GM18858 (cell line): ENCODE data around the gene GASK1A.

ENCODE experiments used
- ATAC-seq: cut with Tn5 transposase; IDR thresholded peaks from one replicate; pipeline ENCODE4 v1.9.1; 2021; ENCODE audit not compliant: unreplicated experiment

The GASK1A gene

GRCh38 chr3:42982645-42983412, 3.7 kb downstream of the GASK1A start:
- no peak for ATAC-seq

- no peak for ATAC-seq
Observed at GRCh38 chr3:42983927-42984326, 4.8 kb downstream of the GASK1A start.

DNA sequence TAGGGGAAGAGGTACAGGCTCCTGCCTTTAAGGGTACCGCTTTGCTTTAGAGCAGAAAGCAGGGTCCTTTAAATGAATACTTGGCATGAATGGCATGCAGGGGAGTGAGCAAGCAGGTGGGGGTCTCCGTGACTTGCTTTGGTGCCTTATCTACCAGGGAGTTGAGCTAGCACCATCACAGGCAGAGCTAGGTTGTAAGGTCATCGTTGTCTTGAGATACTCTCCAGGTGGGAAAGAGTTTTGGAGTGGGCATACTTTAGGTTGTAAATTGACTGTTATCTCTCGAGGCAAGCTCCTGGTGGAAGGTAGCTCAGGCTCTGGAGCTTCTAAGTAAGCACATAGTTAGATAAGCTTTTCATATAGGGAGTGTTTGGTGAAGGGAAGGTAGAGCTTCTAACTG, 5.6 kb downstream of the GASK1A start:
- no peak for ATAC-seq

DNA sequence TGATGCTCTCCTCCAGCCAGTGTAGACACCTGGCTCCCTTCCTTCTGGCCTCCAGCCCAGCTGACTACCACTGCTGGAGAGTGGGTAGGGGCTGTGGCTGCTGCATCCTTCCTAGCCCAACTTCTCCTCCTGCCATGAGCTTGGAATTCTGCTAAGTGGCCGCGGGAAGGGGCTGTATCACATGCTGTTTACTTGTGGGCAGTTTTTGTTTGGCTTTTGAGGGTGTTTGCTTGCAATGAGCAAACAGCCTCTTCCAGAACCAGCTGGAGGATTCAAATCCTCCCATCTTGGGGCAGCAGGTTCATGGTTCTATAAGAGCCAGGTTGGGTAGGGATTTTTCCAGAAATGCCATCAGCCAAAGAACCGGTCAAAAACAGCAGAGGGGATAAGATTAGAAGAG, 9.0 kb downstream of the GASK1A start:
- ATAC-seq: no peak

- no peak for ATAC-seq
Observed at GRCh38 chr3:42988566-42988965, 9.5 kb downstream of the GASK1A start.

GRCh38 chr3:42991341-42992315, 12.5 kb downstream of the GASK1A start:
- ATAC-seq: no peak

GRCh38 chr3:42994595-42994994, 15.5 kb downstream of the GASK1A start:
- no peak for ATAC-seq

- no peak for ATAC-seq
Observed at GRCh38 chr3:42996021-42996420, 16.9 kb downstream of the GASK1A start.

- no peak for ATAC-seq
Observed at GRCh38 chr3:42996633-42997075, 17.5 kb downstream of the GASK1A start.

DNA sequence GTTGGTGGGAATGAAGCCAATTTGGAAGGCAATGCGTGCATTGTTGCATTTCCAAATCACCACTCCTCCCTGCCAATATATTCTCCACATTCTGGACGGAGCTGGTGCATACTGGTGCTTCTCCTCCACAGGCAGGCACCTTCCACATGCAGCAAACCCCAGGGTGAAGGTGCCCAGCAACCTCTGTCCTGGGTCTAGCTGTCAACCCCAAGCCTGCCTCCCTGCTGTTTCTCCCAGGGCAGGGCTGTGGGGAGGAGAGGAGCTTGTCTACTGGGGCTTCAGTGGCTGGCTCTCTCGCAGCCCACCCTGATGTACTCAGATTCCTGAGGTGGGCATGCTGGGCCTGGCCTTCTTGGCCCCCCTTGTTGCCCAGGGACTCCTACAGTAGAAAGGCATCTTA, 20.1 kb downstream of the GASK1A start:
- ATAC-seq: no peak

GRCh38 chr3:42999632-43000031, 20.5 kb downstream of the GASK1A start:
- no peak for ATAC-seq

GRCh38 chr3:43000387-43000786, 21.3 kb downstream of the GASK1A start:
- ATAC-seq: no peak

- ATAC-seq: no peak
Observed at GRCh38 chr3:43001094-43001553, 22.0 kb downstream of the GASK1A start.

DNA sequence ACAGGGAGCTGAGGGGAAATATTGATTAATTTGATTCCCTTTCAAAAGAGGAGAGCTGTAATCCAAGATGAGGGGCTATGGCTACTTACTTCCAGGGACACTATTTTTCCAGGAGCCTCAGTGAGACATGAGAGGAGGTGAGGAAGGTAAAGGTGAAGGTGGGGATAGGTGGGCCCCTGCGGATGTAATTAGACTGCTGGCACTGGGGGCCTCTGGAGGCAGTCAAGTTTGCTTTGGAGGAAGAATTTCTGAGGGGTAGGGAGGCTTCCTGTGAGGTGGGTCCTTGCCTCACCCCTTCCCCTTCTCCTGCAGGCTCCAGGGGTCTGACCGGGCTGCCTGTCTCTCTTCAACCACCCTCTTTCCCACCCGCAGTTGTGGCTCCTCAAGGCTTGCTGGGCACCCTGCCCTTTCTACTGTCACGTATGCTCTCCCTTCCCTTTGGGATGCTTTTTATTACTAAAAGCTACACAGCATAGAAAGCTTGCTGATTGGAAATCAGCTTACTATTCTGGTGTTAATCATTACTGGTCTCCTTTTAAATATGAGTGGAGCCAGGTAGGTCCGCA, 22.5 kb downstream of the GASK1A start:
- no peak for ATAC-seq

GRCh38 chr3:43004282-43004681, 25.2 kb downstream of the GASK1A start:
- ATAC-seq: no peak

GRCh38 chr3:43005253-43005652, 26.1 kb downstream of the GASK1A start:
- no peak for ATAC-seq

DNA sequence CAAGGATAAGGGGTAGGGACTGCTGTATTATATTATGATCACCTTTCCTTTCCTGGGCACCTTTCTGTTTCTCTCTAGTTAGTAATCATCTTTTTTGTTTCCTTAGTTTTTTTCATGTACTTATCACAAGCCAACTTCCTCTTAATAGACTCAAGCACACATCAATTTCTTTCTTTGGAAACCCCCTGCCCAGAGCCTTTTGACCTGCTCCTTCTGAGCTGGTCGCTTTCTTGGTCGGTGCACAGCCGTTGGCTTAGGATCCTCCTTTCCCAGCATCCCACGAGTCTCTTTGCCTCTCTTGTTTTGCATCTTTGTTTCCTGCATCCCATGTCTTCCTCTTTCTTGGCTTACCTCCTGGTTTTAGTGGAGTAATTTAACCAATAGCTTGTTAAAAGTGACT, 26.9 kb downstream of the GASK1A start:
- no peak for ATAC-seq

DNA sequence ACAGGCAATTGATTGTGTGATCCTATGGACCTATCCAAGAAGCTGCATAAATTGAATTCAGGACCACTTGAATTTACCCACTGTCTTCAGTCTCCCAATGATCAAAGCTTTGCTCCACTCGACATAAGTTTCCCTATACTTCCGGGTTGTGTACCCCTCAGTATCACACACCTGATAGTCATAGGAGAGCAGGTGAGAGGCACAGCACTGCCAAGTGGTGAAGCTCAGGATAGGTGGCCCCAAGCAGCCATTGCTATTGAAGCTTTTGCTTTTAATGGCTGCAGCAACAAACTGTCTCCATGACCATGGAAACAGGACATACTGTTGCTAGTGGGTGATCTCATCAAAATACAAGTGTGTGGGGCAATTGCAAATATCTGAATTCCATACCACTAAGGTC, 27.7 kb downstream of the GASK1A start:
- ATAC-seq: no peak

DNA sequence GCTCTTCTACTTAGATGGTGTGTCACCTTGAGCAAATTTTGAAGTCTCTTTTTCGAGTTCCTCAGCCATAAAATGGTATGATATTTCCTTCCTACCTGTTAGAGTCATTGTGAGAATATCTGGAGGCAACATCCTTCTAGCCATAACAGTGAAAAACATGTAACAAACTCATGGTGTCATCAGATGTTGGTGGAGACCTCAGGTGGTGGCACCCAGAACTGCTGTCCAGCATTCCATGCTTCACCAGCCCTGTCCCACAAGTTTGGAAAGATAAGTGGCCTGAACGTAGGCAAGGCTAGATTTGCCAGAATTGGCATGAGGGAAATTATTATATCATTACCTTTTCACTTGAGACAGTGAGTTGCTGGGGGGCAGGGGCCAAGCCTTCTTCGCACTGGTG, 30.4 kb downstream of the GASK1A start:
- ATAC-seq: no peak

GRCh38 chr3:43010638-43011037, 31.5 kb downstream of the GASK1A start:
- no peak for ATAC-seq

- ATAC-seq: no peak
Observed at GRCh38 chr3:43011638-43012037, 32.5 kb downstream of the GASK1A start.

DNA sequence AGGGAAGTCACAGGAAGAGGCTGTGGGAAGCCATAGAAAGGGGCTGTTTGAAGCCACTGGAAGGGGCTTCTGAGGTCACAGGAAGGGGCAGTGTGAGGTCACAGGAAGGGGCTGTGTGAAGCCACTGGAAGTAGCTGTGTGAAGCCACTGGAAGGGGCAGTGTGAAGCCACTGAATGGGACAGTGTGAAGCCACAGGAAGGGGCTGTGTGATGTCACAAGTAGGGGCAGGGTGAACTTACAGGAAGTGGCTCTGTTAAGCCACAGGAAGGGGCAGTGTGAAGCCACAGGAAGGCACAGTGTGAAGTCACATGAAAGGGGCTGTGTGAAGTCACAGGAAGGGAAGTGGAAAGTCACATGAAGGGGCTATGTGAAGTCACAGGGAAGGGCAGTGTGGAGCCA, 33.1 kb downstream of the GASK1A start:
- ATAC-seq: no peak
